22Rv1 (cell line): ENCODE data around the gene LGR5.

Experiments
- ZFX ChIP-seq: fragments of 450-650 bp; IDR thresholded peaks from 2 replicates; pipeline ENCODE4 v1.6.1; 2017; ENCODE audit warnings: antibody characterized with exemption, borderline replicate concordance
- TF ChIP-seq, protein P1 (sequence below): fragments of 450-650 bp; IDR thresholded peaks from 2 replicates; pipeline ENCODE4 v1.5.1; 2017; ENCODE audit warnings: mild to moderate bottlenecking

DNA sequence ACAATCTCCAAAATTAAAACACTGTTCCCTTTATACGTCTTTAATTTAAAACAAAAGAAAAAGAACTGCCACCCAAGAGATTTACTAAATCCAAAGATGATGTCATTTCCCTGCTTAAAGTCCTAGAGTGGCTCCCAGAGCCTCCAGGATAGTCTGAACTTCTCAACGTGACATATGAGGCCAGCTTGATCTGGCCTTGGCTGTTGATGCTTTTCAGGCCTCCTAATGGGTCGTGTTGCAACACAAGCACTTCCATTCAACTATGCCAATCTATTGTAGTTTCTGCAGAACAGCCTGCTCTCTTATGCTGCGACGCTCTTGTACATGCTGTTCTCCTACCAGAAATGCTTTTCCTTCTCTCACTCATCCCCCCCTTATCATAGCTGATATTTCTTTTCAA, 35.7 kb downstream of the LGR5 start:
- TF ChIP-seq, protein P1, sequence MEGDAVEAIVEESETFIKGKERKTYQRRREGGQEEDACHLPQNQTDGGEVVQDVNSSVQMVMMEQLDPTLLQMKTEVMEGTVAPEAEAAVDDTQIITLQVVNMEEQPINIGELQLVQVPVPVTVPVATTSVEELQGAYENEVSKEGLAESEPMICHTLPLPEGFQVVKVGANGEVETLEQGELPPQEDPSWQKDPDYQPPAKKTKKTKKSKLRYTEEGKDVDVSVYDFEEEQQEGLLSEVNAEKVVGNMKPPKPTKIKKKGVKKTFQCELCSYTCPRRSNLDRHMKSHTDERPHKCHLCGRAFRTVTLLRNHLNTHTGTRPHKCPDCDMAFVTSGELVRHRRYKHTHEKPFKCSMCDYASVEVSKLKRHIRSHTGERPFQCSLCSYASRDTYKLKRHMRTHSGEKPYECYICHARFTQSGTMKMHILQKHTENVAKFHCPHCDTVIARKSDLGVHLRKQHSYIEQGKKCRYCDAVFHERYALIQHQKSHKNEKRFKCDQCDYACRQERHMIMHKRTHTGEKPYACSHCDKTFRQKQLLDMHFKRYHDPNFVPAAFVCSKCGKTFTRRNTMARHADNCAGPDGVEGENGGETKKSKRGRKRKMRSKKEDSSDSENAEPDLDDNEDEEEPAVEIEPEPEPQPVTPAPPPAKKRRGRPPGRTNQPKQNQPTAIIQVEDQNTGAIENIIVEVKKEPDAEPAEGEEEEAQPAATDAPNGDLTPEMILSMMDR: no peak
- TF ChIP-seq ZFX: no peak
